Measurements from ENCODE around the gene PAX7. TPM values are rescaled to one million over a fixed set of nuclear protein-coding genes. Genes with fewer than 3 reads are reported as not detected.

Gene PAX7
- total and polyA plus RNA-seq, 5 donors from 2014 or later = not detected

DNA sequence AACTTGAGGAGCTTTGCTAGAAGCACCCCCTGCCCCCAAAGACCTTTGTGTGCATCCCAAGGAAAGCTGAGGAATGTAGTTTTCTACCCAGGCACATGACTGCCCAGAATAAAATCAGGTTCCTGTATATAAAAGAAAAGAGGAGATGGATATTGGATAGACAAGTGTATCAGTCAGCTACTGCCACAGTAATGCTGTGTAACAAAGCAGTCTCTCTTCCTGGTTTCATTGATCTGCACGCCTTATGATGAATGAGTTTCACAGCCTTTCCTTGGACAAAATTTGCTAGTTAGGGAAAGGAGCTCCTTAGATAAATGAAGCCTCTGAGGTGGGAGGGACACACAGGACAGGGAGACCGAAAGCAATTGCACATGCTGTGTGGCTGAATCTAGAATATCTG is 120.0 kb downstream of the PAX7 start:
- Mint-ChIP-seq H3K27ac (no peak overlapping the region), H3K4me1 (no peaks in the 10 kb centered on the region), H3K4me3 (no peak overlapping the region), H3K36me3 (no peaks in the 10 kb centered on the region), H3K9me3 (peaks cover 0 to 25% (median 4%) of the 10 kb centered on the region in 7 donors), H3K27me3 (peaks cover 2% of the 10 kb centered on the region)
- H3K27me3 ChIP-seq (ENCODE audit: control insufficient read depth, insufficient read depth, low read length) = peaks cover 13% of the 10 kb centered on the region
- ATAC-seq (ENCODE audit: low read depth in 2 of 2) (no peak), DNase-seq (no peak)
- no peaks in the 10 kb centered on the region for H3K36me3 ChIP-seq (ENCODE audit: control insufficient read depth, insufficient read depth, low read length)
- no peaks in the 10 kb centered on the region for H3K4me1 ChIP-seq (ENCODE audit: control insufficient read depth, insufficient read depth, low read length, poor library complexity, severe bottlenecking)
- peaks cover 0 to 9% of the 10 kb centered on the region in 2 experiments for H3K9me3 ChIP-seq (ENCODE audit: control insufficient read depth in 2 of 2, low read length in 2 of 2)
- no peak overlapping the region for H3K4me3 ChIP-seq (ENCODE audit: low read depth, low read length)
- no peak overlapping the region for H3K27ac ChIP-seq (ENCODE audit: insufficient read depth, low read length, poor library complexity, severe bottlenecking)

DNA sequence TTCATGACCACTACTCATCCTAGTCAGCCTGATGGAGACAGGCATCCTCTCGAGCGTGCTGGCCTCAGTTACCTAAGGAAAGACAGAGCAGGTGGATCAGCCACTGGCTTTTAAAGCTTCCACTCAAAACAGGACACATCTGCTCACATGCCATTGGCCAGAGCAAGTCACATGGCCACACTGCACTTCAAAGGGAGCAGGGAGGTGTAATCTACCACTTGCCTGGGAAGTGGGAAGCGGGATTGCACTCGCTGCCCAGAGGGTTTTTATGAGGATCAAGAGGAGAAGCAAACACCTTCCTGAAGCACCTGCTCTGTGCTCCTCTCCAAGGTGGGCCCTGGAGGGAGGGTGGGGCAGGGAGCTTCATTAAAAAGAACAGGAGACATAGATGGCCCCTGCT is 120.8 kb downstream of the PAX7 start:
- DNase-seq = no peak
- H3K27me3 ChIP-seq (ENCODE audit: control insufficient read depth, insufficient read depth, low read length) = peaks cover 13% of the 10 kb centered on the region
- no peak overlapping the region for H3K27ac Mint-ChIP-seq
- H3K4me3 Mint-ChIP-seq = no peak overlapping the region
- no peaks in the 10 kb centered on the region for H3K4me1 Mint-ChIP-seq
- no peak overlapping the region for H3K27ac ChIP-seq (ENCODE audit: insufficient read depth, low read length, poor library complexity, severe bottlenecking)
- H3K36me3 Mint-ChIP-seq = no peaks in the 10 kb centered on the region
- no peak overlapping the region for H3K4me3 ChIP-seq (ENCODE audit: low read depth, low read length)
- no peaks in the 10 kb centered on the region for H3K36me3 ChIP-seq (ENCODE audit: control insufficient read depth, insufficient read depth, low read length)
- no peak for ATAC-seq (ENCODE audit: low read depth in 2 of 2)
- peaks cover 0 to 9% of the 10 kb centered on the region in 2 experiments for H3K9me3 ChIP-seq (ENCODE audit: control insufficient read depth in 2 of 2, low read length in 2 of 2)
- peaks cover 0 to 25% (median 4%) of the 10 kb centered on the region in 7 donors for H3K9me3 Mint-ChIP-seq
- peaks cover 4% of the 10 kb centered on the region for H3K27me3 Mint-ChIP-seq
- H3K4me1 ChIP-seq (ENCODE audit: control insufficient read depth, insufficient read depth, low read length, poor library complexity, severe bottlenecking) = no peaks in the 10 kb centered on the region

DNA sequence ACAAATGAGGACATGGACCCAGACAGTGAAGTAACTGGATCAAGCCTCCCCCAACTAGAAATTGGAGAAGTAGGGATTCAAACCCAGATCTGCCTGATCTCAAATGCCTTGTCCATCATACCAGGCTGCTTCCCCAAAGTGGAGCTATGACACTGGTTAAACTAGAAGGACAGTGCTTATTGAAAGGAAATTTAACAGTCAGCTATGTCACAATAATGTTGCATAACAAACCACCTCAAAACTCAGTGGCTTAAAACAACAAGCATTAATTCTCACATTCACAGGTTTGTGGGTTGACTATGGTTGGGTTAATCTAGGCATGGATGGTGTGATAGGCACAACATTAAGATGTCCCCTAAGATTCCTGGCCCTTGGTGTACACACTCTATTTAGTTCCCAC is 121.8 kb downstream of the PAX7 start:
- Mint-ChIP-seq H3K36me3 (no peaks in the 10 kb centered on the region), H3K27me3 (peaks cover 4% of the 10 kb centered on the region), H3K4me1 (no peaks in the 10 kb centered on the region), H3K27ac (no peak overlapping the region), H3K4me3 (no peak overlapping the region), H3K9me3 (peaks cover 0 to 28% (median 4%) of the 10 kb centered on the region in 7 donors)
- peaks cover 0 to 9% of the 10 kb centered on the region in 2 experiments for H3K9me3 ChIP-seq (ENCODE audit: control insufficient read depth in 2 of 2, low read length in 2 of 2)
- no peak overlapping the region for H3K4me3 ChIP-seq (ENCODE audit: low read depth, low read length)
- H3K4me1 ChIP-seq (ENCODE audit: control insufficient read depth, insufficient read depth, low read length, poor library complexity, severe bottlenecking) = no peaks in the 10 kb centered on the region
- peaks cover 13% of the 10 kb centered on the region for H3K27me3 ChIP-seq (ENCODE audit: control insufficient read depth, insufficient read depth, low read length)
- ATAC-seq (ENCODE audit: low read depth in 2 of 2) (no peak), DNase-seq (no peak)
- no peak overlapping the region for H3K27ac ChIP-seq (ENCODE audit: insufficient read depth, low read length, poor library complexity, severe bottlenecking)
- no peaks in the 10 kb centered on the region for H3K36me3 ChIP-seq (ENCODE audit: control insufficient read depth, insufficient read depth, low read length)

GRCh38 chr1:18760156-18760555 is 129.5 kb downstream of the PAX7 start:
- ATAC-seq (ENCODE audit: low read depth in 2 of 2) (no peak), DNase-seq (no peak)
- Mint-ChIP-seq H3K36me3 (no peaks in the 10 kb centered on the region), H3K27ac (no peak overlapping the region), H3K4me3 (no peak overlapping the region), H3K4me1 (no peaks in the 10 kb centered on the region), H3K9me3 (peaks cover 0 to 18% (median 9%) of the 10 kb centered on the region in 7 donors), H3K27me3 (peaks cover 8% of the 10 kb centered on the region)
- H3K27ac ChIP-seq (ENCODE audit: insufficient read depth, low read length, poor library complexity, severe bottlenecking) = no peak overlapping the region
- no peaks in the 10 kb centered on the region for H3K27me3 ChIP-seq (ENCODE audit: control insufficient read depth, insufficient read depth, low read length)
- no peaks in the 10 kb centered on the region for H3K4me1 ChIP-seq (ENCODE audit: control insufficient read depth, insufficient read depth, low read length, poor library complexity, severe bottlenecking)
- no peaks in the 10 kb centered on the region for H3K36me3 ChIP-seq (ENCODE audit: control insufficient read depth, insufficient read depth, low read length)
- H3K9me3 ChIP-seq (ENCODE audit: control insufficient read depth in 2 of 2, low read length in 2 of 2) = peaks cover 0 to 6% of the 10 kb centered on the region in 2 experiments
- H3K4me3 ChIP-seq (ENCODE audit: low read depth, low read length) = no peak overlapping the region

GRCh38 chr1:18761948-18762840 is 131.5 kb downstream of the PAX7 start:
- H3K4me3 Mint-ChIP-seq = no peak overlapping the region
- peaks cover 6% of the 10 kb centered on the region for H3K27me3 Mint-ChIP-seq
- Histone ChIP-seq H3K27me3 (ENCODE audit: control insufficient read depth, insufficient read depth, low read length) (no peaks in the 10 kb centered on the region), H3K4me3 (ENCODE audit: low read depth, low read length) (no peak overlapping the region), H3K9me3 (ENCODE audit: control insufficient read depth in 2 of 2, low read length in 2 of 2) (peaks cover 0 to 4% of the 10 kb centered on the region in 2 experiments), H3K27ac (ENCODE audit: insufficient read depth, low read length, poor library complexity, severe bottlenecking) (no peak overlapping the region), H3K4me1 (ENCODE audit: control insufficient read depth, insufficient read depth, low read length, poor library complexity, severe bottlenecking) (no peaks in the 10 kb centered on the region), H3K36me3 (ENCODE audit: control insufficient read depth, insufficient read depth, low read length) (no peaks in the 10 kb centered on the region)
- H3K4me1 Mint-ChIP-seq = no peaks in the 10 kb centered on the region
- DNase-seq (no peak), ATAC-seq (ENCODE audit: low read depth in 2 of 2) (no peak)
- H3K27ac Mint-ChIP-seq = peak overlapping the region in 1 of 3 donors; percentile 62
- H3K36me3 Mint-ChIP-seq = no peaks in the 10 kb centered on the region
- H3K9me3 Mint-ChIP-seq = peaks cover 0 to 12% (median 5%) of the 10 kb centered on the region in 7 donors

DNA sequence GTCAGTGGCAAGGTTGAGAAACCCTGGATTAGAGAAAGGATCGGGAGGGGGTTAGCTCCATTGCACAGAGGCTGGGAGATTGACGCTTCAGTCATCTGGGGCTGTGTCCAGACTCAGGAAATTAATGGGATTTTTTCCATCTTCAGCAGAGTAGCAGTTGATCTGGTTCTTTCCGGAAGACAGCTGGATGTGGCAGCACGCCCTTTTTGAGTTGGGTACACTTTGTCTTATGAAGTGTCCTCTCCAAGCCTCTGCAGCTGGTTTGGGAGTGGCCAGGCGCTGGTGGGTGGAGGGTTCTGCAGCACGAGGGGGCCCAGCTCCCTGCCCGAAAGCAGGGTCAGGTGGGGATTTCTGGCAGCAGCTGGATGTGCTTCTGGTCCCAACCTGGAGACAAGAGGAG is 133.7 kb downstream of the PAX7 start:
- ATAC-seq (ENCODE audit: low read depth in 2 of 2) (no peak), DNase-seq (no peak)
- Mint-ChIP-seq H3K4me1 (no peaks in the 10 kb centered on the region), H3K27me3 (peaks cover 16% of the 10 kb centered on the region), H3K4me3 (no peak overlapping the region), H3K36me3 (no peaks in the 10 kb centered on the region), H3K27ac (no peak overlapping the region), H3K9me3 (peaks cover 0 to 5% (median 0%) of the 10 kb centered on the region in 7 donors)
- Histone ChIP-seq H3K4me1 (ENCODE audit: control insufficient read depth, insufficient read depth, low read length, poor library complexity, severe bottlenecking) (no peaks in the 10 kb centered on the region), H3K9me3 (ENCODE audit: control insufficient read depth in 2 of 2, low read length in 2 of 2) (no peaks in the 10 kb centered on the region), H3K4me3 (ENCODE audit: low read depth, low read length) (no peak overlapping the region), H3K27ac (ENCODE audit: insufficient read depth, low read length, poor library complexity, severe bottlenecking) (no peak overlapping the region), H3K27me3 (ENCODE audit: control insufficient read depth, insufficient read depth, low read length) (no peaks in the 10 kb centered on the region), H3K36me3 (ENCODE audit: control insufficient read depth, insufficient read depth, low read length) (no peaks in the 10 kb centered on the region)

GRCh38 chr1:18765725-18766124 is 135.1 kb downstream of the PAX7 start:
- Mint-ChIP-seq H3K4me3 (no peak overlapping the region), H3K4me1 (no peaks in the 10 kb centered on the region), H3K9me3 (peaks cover 0 to 5% (median 0%) of the 10 kb centered on the region in 7 donors), H3K27ac (no peak overlapping the region), H3K27me3 (peaks cover 17% of the 10 kb centered on the region), H3K36me3 (no peaks in the 10 kb centered on the region)
- DNase-seq (no peak), ATAC-seq (ENCODE audit: low read depth in 2 of 2) (no peak)
- Histone ChIP-seq H3K27ac (ENCODE audit: insufficient read depth, low read length, poor library complexity, severe bottlenecking) (no peak overlapping the region), H3K36me3 (ENCODE audit: control insufficient read depth, insufficient read depth, low read length) (no peaks in the 10 kb centered on the region), H3K9me3 (ENCODE audit: control insufficient read depth in 2 of 2, low read length in 2 of 2) (no peaks in the 10 kb centered on the region), H3K4me1 (ENCODE audit: control insufficient read depth, insufficient read depth, low read length, poor library complexity, severe bottlenecking) (no peaks in the 10 kb centered on the region), H3K4me3 (ENCODE audit: low read depth, low read length) (no peak overlapping the region), H3K27me3 (ENCODE audit: control insufficient read depth, insufficient read depth, low read length) (peaks cover 2% of the 10 kb centered on the region)

- Histone ChIP-seq H3K36me3 (ENCODE audit: control insufficient read depth, insufficient read depth, low read length) (no peaks in the 10 kb centered on the region), H3K27me3 (ENCODE audit: control insufficient read depth, insufficient read depth, low read length) (peaks cover 2% of the 10 kb centered on the region), H3K9me3 (ENCODE audit: control insufficient read depth in 2 of 2, low read length in 2 of 2) (no peaks in the 10 kb centered on the region), H3K4me3 (ENCODE audit: low read depth, low read length) (no peak overlapping the region), H3K27ac (ENCODE audit: insufficient read depth, low read length, poor library complexity, severe bottlenecking) (no peak overlapping the region), H3K4me1 (ENCODE audit: control insufficient read depth, insufficient read depth, low read length, poor library complexity, severe bottlenecking) (no peaks in the 10 kb centered on the region)
- no peak overlapping the region for H3K27ac Mint-ChIP-seq
- no peaks in the 10 kb centered on the region for H3K36me3 Mint-ChIP-seq
- ATAC-seq (ENCODE audit: low read depth in 2 of 2) (no peak), DNase-seq (no peak)
- no peak overlapping the region for H3K4me3 Mint-ChIP-seq
- H3K9me3 Mint-ChIP-seq = peaks cover 0 to 4% (median 0%) of the 10 kb centered on the region in 7 donors
- H3K27me3 Mint-ChIP-seq = peaks cover 17% of the 10 kb centered on the region
- H3K4me1 Mint-ChIP-seq = no peaks in the 10 kb centered on the region
Observed at GRCh38 chr1:18766328-18766727, 135.7 kb downstream of the PAX7 start.
